ENCODE results near the gene LARP4.
"Not testable (repeated sequence)": the region's sequence is repeated elsewhere in the genome, so short reads cannot be mapped to it uniquely, and the experiment has no call there.

LARP4 gene

DNA sequence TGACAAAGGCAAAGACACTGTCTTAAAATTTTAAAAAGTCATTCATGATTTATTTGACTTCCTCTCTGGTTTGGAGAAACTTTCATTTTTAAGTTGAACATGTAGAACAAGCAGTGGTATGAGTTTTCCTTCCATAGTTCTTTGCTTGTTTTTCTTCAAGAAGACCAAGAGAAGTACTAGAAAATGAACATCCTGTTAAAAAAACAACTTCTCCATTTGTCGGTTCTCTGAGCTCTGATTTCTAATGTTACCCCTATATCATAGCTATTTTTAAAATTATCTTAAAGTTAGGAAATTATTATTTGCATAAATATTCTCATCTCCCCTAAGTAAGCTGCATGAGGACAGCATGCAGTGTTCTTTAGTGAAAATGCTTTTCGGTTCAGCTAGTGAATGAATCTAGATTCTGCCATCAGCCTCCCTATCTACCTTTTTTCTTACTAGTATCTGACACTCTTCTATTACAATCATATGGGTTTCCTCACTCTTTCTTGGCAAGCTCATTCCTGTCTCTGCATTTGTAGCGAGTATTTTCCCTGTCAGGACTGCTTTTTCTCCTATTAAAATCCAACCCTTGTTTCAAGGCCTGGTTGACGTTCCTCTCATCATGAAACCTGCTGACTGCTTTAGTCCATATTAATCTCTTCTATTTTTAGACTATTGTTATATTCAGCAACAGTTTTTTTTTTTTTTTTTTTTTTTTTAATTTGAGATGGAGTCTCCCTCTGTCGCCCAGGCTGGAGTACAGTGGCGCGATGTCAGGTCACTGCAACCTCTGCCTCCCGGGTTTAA is 119.9 kb downstream of the LARP4 start:
- DNase-seq (ENCODE audit: extremely low read depth, low read depth): no peak
- TF ChIP-seq, protein P1, sequence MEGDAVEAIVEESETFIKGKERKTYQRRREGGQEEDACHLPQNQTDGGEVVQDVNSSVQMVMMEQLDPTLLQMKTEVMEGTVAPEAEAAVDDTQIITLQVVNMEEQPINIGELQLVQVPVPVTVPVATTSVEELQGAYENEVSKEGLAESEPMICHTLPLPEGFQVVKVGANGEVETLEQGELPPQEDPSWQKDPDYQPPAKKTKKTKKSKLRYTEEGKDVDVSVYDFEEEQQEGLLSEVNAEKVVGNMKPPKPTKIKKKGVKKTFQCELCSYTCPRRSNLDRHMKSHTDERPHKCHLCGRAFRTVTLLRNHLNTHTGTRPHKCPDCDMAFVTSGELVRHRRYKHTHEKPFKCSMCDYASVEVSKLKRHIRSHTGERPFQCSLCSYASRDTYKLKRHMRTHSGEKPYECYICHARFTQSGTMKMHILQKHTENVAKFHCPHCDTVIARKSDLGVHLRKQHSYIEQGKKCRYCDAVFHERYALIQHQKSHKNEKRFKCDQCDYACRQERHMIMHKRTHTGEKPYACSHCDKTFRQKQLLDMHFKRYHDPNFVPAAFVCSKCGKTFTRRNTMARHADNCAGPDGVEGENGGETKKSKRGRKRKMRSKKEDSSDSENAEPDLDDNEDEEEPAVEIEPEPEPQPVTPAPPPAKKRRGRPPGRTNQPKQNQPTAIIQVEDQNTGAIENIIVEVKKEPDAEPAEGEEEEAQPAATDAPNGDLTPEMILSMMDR (IDR thresholded peaks at IDR 0.05; ENCODE audit: low read depth, low read length): no peak

DNA sequence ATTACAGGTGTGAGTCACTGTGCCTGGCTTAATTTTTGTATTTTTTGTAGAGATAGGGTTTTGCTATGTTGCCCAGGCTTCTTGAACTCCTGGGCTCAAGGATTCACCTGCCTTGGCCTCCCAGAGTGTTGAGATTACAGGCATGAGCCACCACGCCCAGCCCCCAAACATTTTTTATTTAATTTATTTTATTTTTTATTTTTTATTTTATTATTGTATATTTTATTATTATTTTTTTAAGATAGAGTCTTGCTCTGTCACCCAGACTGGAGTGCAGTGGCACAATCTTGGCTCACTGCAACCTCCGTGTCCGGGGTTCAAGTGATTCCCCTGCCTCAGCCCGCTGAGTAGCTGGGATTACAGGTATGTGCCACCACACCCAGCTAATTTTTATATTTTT is 121.1 kb downstream of the LARP4 start:
- not testable (repeated sequence) for DNase-seq (ENCODE audit: extremely low read depth, low read depth)

DNA sequence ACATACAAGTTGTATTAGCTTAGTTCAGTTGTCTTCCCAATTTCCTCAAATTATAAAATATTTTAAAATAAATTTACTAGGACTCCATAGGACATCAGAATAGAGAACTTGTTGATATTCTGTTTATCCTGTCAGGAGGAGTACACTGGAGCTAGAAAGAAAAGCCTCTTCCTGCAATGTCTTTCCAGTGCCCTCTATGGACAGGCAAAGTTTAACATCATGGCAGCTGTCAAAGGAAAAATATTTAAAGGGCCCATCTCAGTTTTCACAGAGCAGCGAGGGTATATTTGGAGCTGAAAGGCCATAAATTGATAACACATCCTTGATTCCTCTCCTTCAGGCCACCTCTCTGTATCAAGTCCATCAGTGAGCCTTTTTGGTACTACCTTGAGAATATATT is 123.1 kb downstream of the LARP4 start:
- TF ChIP-seq, protein P1 (IDR thresholded peaks at IDR 0.05; ENCODE audit: low read depth, low read length): no peak
- DNase-seq (ENCODE audit: extremely low read depth, low read depth): no peak

DNA sequence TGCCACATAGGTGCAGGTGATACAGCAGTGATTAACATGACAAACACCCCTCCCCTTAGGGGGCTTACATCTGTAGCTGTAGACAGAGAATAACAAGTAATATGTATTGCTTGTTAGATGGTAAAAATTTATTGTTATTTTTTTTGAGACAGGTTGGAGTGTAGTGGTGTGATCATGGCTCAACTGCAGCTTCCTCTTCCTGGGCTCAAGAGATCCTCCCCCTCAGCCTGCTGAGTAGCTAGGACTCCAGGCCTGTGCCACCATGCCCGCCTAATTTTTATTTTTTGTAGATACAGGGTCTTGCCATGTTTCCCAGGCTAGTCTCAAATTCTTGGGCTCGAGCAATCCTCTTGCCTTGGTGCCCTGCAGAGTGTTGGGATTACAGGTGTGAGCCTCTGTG is 123.9 kb downstream of the LARP4 start:
- TF ChIP-seq, protein P1 (IDR thresholded peaks at IDR 0.05; ENCODE audit: low read depth, low read length): no peak
- DNase-seq (ENCODE audit: extremely low read depth, low read depth): no peak

DNA sequence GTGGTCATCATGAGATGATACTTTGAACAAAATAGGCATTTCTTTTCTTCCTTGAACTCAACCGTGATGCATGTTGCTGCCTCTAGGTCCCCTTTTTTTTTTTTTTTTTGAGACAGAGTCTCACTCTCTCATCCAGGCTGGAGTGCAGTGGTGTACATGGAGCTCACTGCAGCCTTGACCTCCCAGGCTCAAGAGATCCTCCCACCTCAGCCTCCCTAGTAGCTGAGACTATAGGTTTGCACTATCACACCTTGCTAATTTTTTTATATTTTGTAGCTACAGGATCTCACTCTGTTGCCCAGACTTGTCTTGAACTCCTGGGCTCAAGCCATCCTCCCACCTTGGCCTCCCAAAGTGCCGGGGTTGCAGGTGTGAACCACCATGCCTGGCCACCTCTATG is 124.7 kb downstream of the LARP4 start:
- TF ChIP-seq, protein P1 (IDR thresholded peaks at IDR 0.05; ENCODE audit: low read depth, low read length): no peak
- no peak for DNase-seq (ENCODE audit: extremely low read depth, low read depth)

DNA sequence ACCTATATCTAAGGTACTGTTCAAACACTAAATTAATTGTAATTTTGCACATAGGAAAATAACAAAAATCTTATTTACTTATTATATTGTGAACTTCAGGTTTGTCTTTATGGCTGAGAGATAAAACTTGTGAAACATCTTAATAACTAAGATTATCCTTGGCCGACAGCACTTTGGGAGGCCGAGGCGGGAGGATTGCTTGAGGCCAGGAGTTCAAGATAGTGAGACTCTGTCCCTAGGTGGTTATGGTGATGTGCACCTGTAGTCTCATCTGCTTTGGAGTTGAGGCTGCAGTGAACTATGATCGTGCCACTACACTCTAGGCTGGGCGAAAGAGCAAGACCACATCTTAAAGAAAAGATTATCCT is 126.7 kb downstream of the LARP4 start:
- TF ChIP-seq, protein P1 (IDR thresholded peaks at IDR 0.05; ENCODE audit: low read depth, low read length): no peak
- DNase-seq (ENCODE audit: extremely low read depth, low read depth): no peak

DNA sequence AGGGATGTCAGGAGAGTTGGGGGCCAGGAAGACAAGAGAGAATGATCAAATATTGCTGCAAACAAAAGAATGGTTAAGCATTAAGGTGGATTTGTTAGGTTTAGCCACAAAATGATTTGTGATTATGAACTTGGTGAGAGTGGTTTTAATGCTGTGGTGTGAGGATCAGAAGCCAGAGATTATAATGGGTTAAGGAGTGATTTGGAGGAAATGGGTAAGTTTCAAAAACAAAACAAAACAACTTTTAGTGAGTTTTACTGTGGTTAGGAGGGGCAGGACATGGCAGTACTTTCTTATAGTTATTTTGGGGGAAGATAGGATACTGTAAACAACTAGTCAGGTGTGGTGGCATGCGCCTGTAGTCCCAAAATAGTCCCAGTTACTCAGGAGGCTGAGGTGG is 128.1 kb downstream of the LARP4 start:
- TF ChIP-seq, protein P1 (IDR thresholded peaks at IDR 0.05; ENCODE audit: low read depth, low read length): no peak
- no peak for DNase-seq (ENCODE audit: extremely low read depth, low read depth)

DNA sequence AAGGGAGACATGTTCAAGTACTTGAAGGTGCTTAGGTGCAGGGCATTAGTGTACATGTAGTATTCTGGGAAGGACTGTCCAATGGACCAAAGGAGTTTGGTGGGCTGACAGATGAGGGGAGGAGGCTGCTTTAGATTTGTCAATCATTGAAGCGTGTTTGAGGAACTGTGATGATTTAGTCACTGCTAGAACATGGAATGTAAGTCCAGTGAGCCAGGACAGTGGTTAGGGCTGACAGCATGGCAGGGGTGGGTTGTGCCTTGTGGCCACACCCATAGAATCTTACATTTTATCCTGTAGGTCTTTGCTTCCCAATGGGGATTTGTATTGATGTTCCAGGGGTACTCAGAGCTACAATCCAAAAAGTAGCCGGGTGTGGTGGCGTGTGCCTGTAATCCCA is 128.7 kb downstream of the LARP4 start:
- DNase-seq (ENCODE audit: extremely low read depth, low read depth): no peak
- TF ChIP-seq, protein P1 (IDR thresholded peaks at IDR 0.05; ENCODE audit: low read depth, low read length): no peak
